Ammon's horn (tissue), 1 donor: ENCODE measurements around the gene TMEM170B.

Source experiments
- DNase-seq: peaks from one replicate; pipeline ENCODE4 v3.0.0-alpha.2; 2016; ENCODE audit warnings: low spot score

The TMEM170B gene

GRCh38 chr6:11537229-11538051 is at the start of gene TMEM170B:
Gene TMEM170B (plus strand): TSS chr6:11537749. CDS start chr6:11538278, 529 bp downstream.
- peak; percentile 99 for DNase-seq

- no peak for DNase-seq
Observed at GRCh38 chr6:11490996-11491395, 46.6 kb upstream of the TMEM170B start.

GRCh38 chr6:11491596-11492463 is 45.7 kb upstream of the TMEM170B start:
- DNase-seq, result no peak

- DNase-seq, result no peak
Observed at GRCh38 chr6:11492464-11493290, 44.9 kb upstream of the TMEM170B start.

GRCh38 chr6:11493974-11494373 is 43.6 kb upstream of the TMEM170B start:
- DNase-seq, result no peak

- peak; percentile 12 for DNase-seq
Observed at GRCh38 chr6:11494786-11495564, 42.6 kb upstream of the TMEM170B start.

GRCh38 chr6:11495565-11496145 is 41.9 kb upstream of the TMEM170B start:
- DNase-seq, result no peak

- peak; percentile 90 for DNase-seq
Observed at GRCh38 chr6:11496152-11497060, 41.1 kb upstream of the TMEM170B start.

- no peak for DNase-seq
Observed at GRCh38 chr6:11497107-11497506, 40.4 kb upstream of the TMEM170B start.

- peak; percentile 65 for DNase-seq
Observed at GRCh38 chr6:11497881-11498280, 39.7 kb upstream of the TMEM170B start.

- no peak for DNase-seq
Observed at GRCh38 chr6:11500008-11500407, 37.5 kb upstream of the TMEM170B start.

GRCh38 chr6:11509471-11509870 is 28.1 kb upstream of the TMEM170B start:
- no peak for DNase-seq

GRCh38 chr6:11514672-11515071 is 22.9 kb upstream of the TMEM170B start:
- DNase-seq, result no peak

- DNase-seq, result no peak
Observed at GRCh38 chr6:11515763-11516162, 21.8 kb upstream of the TMEM170B start.

GRCh38 chr6:11522812-11523605 is 14.5 kb upstream of the TMEM170B start:
- no peak for DNase-seq

GRCh38 chr6:11525468-11526155 is 11.9 kb upstream of the TMEM170B start:
- peak; percentile 60 for DNase-seq

GRCh38 chr6:11526156-11526505 is 11.4 kb upstream of the TMEM170B start:
- DNase-seq, result no peak

GRCh38 chr6:11527274-11527870 is 10.2 kb upstream of the TMEM170B start:
- no peak for DNase-seq
